Placental epithelial cell (primary cell): ENCODE data around the gene PRKACB. TPM values are rescaled to one million over a fixed set of nuclear protein-coding genes. Genes with fewer than 3 reads are reported as not detected.

ENCODE experiments used
- small RNA-seq: library from RNA; depleted of rRNA; stranded (forward); fragments of <200 nt; gene quantifications from one replicate; pipeline ENCODE3, GENCODE V24; 2012
- total RNA-seq: library from RNA; depleted of rRNA; stranded (reverse); fragments of >200 nt; gene quantifications from 2 replicates; pipeline ENCODE4 v1.2.3, GENCODE V29; 2012

The PRKACB gene
- total RNA-seq, result 21.2 and 32.8 TPM in 2 replicates

GRCh38 chr1:84143796-84144565 lies at the start of gene PRKACB:
Gene PRKACB (plus strand): TSS chr1:84144271. CDS start chr1:84144362, 91 bp downstream.

Small RNA genes lying within 50 kb of the gene (small RNA-seq; reads per million reads assigned to genes)
- gene AL450063.1 (not detected), gene RF00410 (not detected)

Other genes starting within 250 kb of the PRKACB start
- 10.7 and 13.7 TPM in 2 replicates for gene TTLL7, start 145.1 kb upstream of the PRKACB start, total RNA-seq
- gene SAMD13, start 157.4 kb downstream of the PRKACB start, total RNA-seq, result 0.11 and 0.39 TPM in 2 replicates